Measurements from ENCODE around the gene UPF3B. TPM values are rescaled to one million over a fixed set of nuclear protein-coding genes. Genes with fewer than 3 reads are reported as not detected.
A peak's percentile ranks its signal among the peaks of the same experiment; 100 is the strongest.

Gene UPF3B
- total RNA-seq, 6 experiments from 2014 or later: 5.1 to 7.2 (median 6.5) TPM

GRCh38 chrX:119887721-119888425 lies 35.1 kb upstream of the UPF3B start:
- Mint-ChIP-seq H3K27ac (no peak overlapping the region), H3K4me3 (peak overlapping the region; percentile 51), H3K9me3 (no peaks in the 10 kb centered on the region), H3K36me3 (ENCODE audit: low read depth) (no peaks in the 10 kb centered on the region), H3K27me3 (ENCODE audit: insufficient read depth) (no peaks in the 10 kb centered on the region; the same call in 1 of the 2 replicates), H3K4me1 (ENCODE audit: low read depth) (no peaks in the 10 kb centered on the region)
- peak; percentile 43 for DNase-seq
- TF ChIP-seq, protein P1, sequence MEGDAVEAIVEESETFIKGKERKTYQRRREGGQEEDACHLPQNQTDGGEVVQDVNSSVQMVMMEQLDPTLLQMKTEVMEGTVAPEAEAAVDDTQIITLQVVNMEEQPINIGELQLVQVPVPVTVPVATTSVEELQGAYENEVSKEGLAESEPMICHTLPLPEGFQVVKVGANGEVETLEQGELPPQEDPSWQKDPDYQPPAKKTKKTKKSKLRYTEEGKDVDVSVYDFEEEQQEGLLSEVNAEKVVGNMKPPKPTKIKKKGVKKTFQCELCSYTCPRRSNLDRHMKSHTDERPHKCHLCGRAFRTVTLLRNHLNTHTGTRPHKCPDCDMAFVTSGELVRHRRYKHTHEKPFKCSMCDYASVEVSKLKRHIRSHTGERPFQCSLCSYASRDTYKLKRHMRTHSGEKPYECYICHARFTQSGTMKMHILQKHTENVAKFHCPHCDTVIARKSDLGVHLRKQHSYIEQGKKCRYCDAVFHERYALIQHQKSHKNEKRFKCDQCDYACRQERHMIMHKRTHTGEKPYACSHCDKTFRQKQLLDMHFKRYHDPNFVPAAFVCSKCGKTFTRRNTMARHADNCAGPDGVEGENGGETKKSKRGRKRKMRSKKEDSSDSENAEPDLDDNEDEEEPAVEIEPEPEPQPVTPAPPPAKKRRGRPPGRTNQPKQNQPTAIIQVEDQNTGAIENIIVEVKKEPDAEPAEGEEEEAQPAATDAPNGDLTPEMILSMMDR (IDR thresholded peaks at IDR 0.05): peak; percentile 74

DNA sequence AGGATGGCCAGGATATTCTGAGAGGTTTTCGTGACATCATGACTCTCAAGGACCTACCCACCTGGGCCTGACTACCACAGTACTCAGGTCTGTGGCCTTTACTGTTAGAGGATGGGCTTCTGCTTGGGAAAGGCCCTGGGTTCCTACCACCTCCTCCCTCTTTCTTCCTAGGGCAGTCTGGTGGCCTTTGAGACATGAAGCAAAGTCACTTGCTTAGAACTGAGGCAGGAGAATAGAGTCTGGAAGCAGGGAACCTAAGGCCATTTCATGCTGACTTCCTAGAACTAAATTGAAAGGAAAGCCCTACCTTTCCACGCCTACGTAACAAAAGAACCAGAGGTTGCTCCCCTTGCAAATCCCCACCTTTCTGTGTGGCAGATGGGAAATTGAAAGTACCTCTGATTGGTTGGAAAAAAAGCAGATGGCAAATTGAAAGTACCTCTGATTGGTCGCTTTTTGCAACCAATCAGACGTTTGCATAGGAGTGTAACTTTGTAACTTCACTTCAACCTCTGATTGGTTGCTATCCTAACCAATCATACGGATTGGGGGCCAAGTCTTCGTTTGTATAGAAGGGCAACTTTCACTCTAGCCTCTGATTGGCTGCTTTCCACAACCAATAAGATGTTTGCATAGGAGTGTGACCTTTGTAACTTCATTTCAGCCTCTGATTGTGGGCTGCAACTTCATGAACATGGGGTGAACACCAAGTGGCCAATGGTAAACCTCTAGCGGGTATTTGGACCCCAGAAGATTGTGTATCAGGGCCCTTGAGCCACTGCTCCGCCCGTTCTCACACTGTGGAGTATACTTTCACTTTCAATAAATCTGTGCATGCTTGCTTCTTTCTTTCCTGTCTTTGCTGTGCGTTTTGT lies 33.0 kb upstream of the UPF3B start:
- no peaks in the 10 kb centered on the region for H3K9me3 Mint-ChIP-seq
- peak; percentile 14 for DNase-seq
- no peaks in the 10 kb centered on the region for H3K27me3 Mint-ChIP-seq (ENCODE audit: insufficient read depth)
- H3K27ac Mint-ChIP-seq: no peak overlapping the region
- TF ChIP-seq, protein P1 (IDR thresholded peaks at IDR 0.05): no peak
- H3K36me3 Mint-ChIP-seq (ENCODE audit: low read depth): no peaks in the 10 kb centered on the region
- H3K4me3 Mint-ChIP-seq: no peak overlapping the region
- H3K4me1 Mint-ChIP-seq (ENCODE audit: low read depth): peaks cover under 1% of the 10 kb centered on the region

- H3K4me1 Mint-ChIP-seq (ENCODE audit: low read depth): peaks cover 8% of the 10 kb centered on the region
- DNase-seq: peak; percentile 52
- H3K27me3 Mint-ChIP-seq (ENCODE audit: insufficient read depth): no peaks in the 10 kb centered on the region
- TF ChIP-seq, protein P1 (IDR thresholded peaks at IDR 0.05): peak; percentile 77
- no peak overlapping the region for H3K4me3 Mint-ChIP-seq
- no peaks in the 10 kb centered on the region for H3K36me3 Mint-ChIP-seq (ENCODE audit: low read depth)
- H3K27ac Mint-ChIP-seq: no peak overlapping the region
- H3K9me3 Mint-ChIP-seq: no peaks in the 10 kb centered on the region
Observed at GRCh38 chrX:119880552-119881437, 28.0 kb upstream of the UPF3B start.

- no peaks in the 10 kb centered on the region for H3K9me3 Mint-ChIP-seq
- TF ChIP-seq, protein P1 (IDR thresholded peaks at IDR 0.05): no peak
- DNase-seq: no peak
- no peak overlapping the region; the same call in 1 of the 2 replicates for H3K27ac Mint-ChIP-seq
- H3K27me3 Mint-ChIP-seq (ENCODE audit: insufficient read depth): no peaks in the 10 kb centered on the region
- no peak overlapping the region for H3K4me3 Mint-ChIP-seq
- H3K4me1 Mint-ChIP-seq (ENCODE audit: low read depth): peaks cover 8% of the 10 kb centered on the region
- no peaks in the 10 kb centered on the region for H3K36me3 Mint-ChIP-seq (ENCODE audit: low read depth)
Observed at GRCh38 chrX:119880076-119880475, 27.3 kb upstream of the UPF3B start.

GRCh38 chrX:119878740-119879139 lies 26.0 kb upstream of the UPF3B start:
- no peaks in the 10 kb centered on the region for H3K9me3 Mint-ChIP-seq
- TF ChIP-seq, protein P1 (IDR thresholded peaks at IDR 0.05): no peak
- no peaks in the 10 kb centered on the region for H3K27me3 Mint-ChIP-seq (ENCODE audit: insufficient read depth)
- no peak overlapping the region for H3K27ac Mint-ChIP-seq
- no peak overlapping the region for H3K4me3 Mint-ChIP-seq
- H3K4me1 Mint-ChIP-seq (ENCODE audit: low read depth): peaks cover 8% of the 10 kb centered on the region
- DNase-seq: no peak
- H3K36me3 Mint-ChIP-seq (ENCODE audit: low read depth): no peaks in the 10 kb centered on the region
